Natural killer cell (primary cell): ENCODE measurements around the gene TDO2. TPM values are rescaled to one million over a fixed set of nuclear protein-coding genes. Genes with fewer than 3 reads are reported as not detected.

Source experiments
- ATAC-seq, 3 donors: fragments of 150-1000 bp in 2 of 3; fragments of 200-7000 bp in 1 of 3; cut with Tn5 transposase; 1 replicate in 1 of 3; 2 replicates in 2 of 3; pipeline ENCODE4 v1.10.0; 2021; ENCODE audit warnings: mild to moderate bottlenecking in 2 of 3, moderate library complexity in 2 of 3
- DNase-seq, 2 donors: peaks; one replicate each; pipeline versions ENCODE4 v3.0.0 to v3.0.0-alpha.2; 2013 to 2021; ENCODE audit warnings: mixed read lengths in 1 of 2
- H3K27ac ChIP-seq: one replicate; pipeline ENCODE4 v1.5.1; 2013; ENCODE audit warnings: mild to moderate bottlenecking, low read length
- H3K27me3 ChIP-seq: one replicate; pipeline ENCODE4 v1.6.1; 2013; ENCODE audit warnings: low read length; ENCODE audit not compliant: control insufficient read depth, insufficient read depth
- H3K36me3 ChIP-seq: one replicate; pipeline ENCODE4 v1.6.1; 2013; ENCODE audit warnings: low read length; ENCODE audit not compliant: control insufficient read depth, insufficient read depth
- H3K4me1 ChIP-seq: one replicate; pipeline ENCODE4 v1.6.1; 2013; ENCODE audit warnings: low read length; ENCODE audit not compliant: control insufficient read depth, insufficient read depth
- H3K4me3 ChIP-seq: one replicate; pipeline ENCODE4 v1.5.1; 2013; ENCODE audit warnings: low read length
- H3K9me3 ChIP-seq: one replicate; pipeline ENCODE4 v1.6.1; 2013; ENCODE audit warnings: low read length; ENCODE audit not compliant: control insufficient read depth, insufficient read depth
- H3K27ac Mint-ChIP-seq, 2 donors: one replicate each; pipeline ENCODE4 v1.8.0; 2022; ENCODE audit warnings: mild to moderate bottlenecking in 2 of 2, mixed read lengths in 2 of 2, moderate library complexity in 1 of 2
- H3K27me3 Mint-ChIP-seq, 2 donors: one replicate each; pipeline ENCODE4 v1.8.0; 2022; ENCODE audit warnings: low read depth in 2 of 2, mixed read lengths in 2 of 2
- H3K36me3 Mint-ChIP-seq: one replicate; pipeline ENCODE4 v1.8.0; 2022; ENCODE audit warnings: mixed read lengths
- H3K4me1 Mint-ChIP-seq, 2 donors: one replicate each; pipeline ENCODE4 v1.8.0; 2022; ENCODE audit warnings: mixed read lengths in 2 of 2
- H3K4me3 Mint-ChIP-seq: one replicate; pipeline ENCODE4 v1.8.0; 2022; ENCODE audit warnings: mild to moderate bottlenecking, moderate library complexity, mixed read lengths
- H3K9me3 Mint-ChIP-seq, 2 donors: one replicate each; pipeline ENCODE4 v1.8.0; 2022; ENCODE audit warnings: mixed read lengths in 2 of 2
- CTCF ChIP-seq: fragments of 200-600 bp; IDR thresholded peaks from one replicate; pipeline ENCODE4 v1.8.0; 2022; ENCODE audit warnings: antibody characterized with exemption
- WGBS: methylation state at CpG from one replicate; pipeline ENCODE4 v1.1.7; 2013; ENCODE audit warnings: missing lambda C conversion rate; ENCODE audit not compliant: insufficient coverage; 5-methylcytosine and 5-hydroxymethylcytosine counted together
- intact Hi-C: fragments of 100-400 bp; cut with micrococcal nuclease; formaldehyde crosslinking; loops from one replicate; pipeline ENCODE4 v1.14.2; 2022
- total RNA-seq, 4 donors: library from RNA; stranded (reverse); fragments of 120-200 nt in 1 of 4; gene quantifications; one replicate each; pipeline versions ENCODE4 v1.2.3 to v1.2.4, GENCODE V29; 2013 to 2022

TDO2 gene
- total RNA-seq, 3 donors from 2014 or later (not counting 1 experiment from before 2014, with no cell fraction given) = not detected

- no peak overlapping the region for H3K27ac Mint-ChIP-seq
- no peak for TF ChIP-seq CTCF
- Histone ChIP-seq H3K36me3 (no peaks in the 10 kb centered on the region), H3K4me3 (no peak overlapping the region), H3K27ac (no peak overlapping the region), H3K4me1 (no peaks in the 10 kb centered on the region), H3K9me3 (no peaks in the 10 kb centered on the region), H3K27me3 (no peaks in the 10 kb centered on the region)
- intact Hi-C loops = no loop called here
- no peak overlapping the region for H3K4me3 Mint-ChIP-seq
- peaks cover 2 to 29% of the 10 kb centered on the region in 2 donors for H3K27me3 Mint-ChIP-seq
- DNase-seq (no peak), ATAC-seq (no peak)
- no peaks in the 10 kb centered on the region for H3K9me3 Mint-ChIP-seq
- WGBS = 74% methylated on average over 5 of the region's 8 CpGs
- H3K4me1 Mint-ChIP-seq = peaks cover 0 to 6% of the 10 kb centered on the region in 2 donors
- H3K36me3 Mint-ChIP-seq = no peaks in the 10 kb centered on the region
Measured at GRCh38 chr4:155964016-155964891, 60.8 kb downstream of the TDO2 start.

GRCh38 chr4:155966171-155966570 is 62.7 kb downstream of the TDO2 start:
- WGBS = 71% methylated on average over 2 of the region's 2 CpGs
- H3K36me3 Mint-ChIP-seq = no peaks in the 10 kb centered on the region
- DNase-seq (no peak), ATAC-seq (no peak)
- Histone ChIP-seq H3K27me3 (no peaks in the 10 kb centered on the region), H3K36me3 (no peaks in the 10 kb centered on the region), H3K4me1 (no peaks in the 10 kb centered on the region), H3K4me3 (no peak overlapping the region), H3K27ac (no peak overlapping the region), H3K9me3 (no peaks in the 10 kb centered on the region)
- no peak for TF ChIP-seq CTCF
- peaks cover 2 to 18% of the 10 kb centered on the region in 2 donors for H3K27me3 Mint-ChIP-seq
- H3K9me3 Mint-ChIP-seq = no peaks in the 10 kb centered on the region
- H3K4me3 Mint-ChIP-seq = no peak overlapping the region
- intact Hi-C loops = no loop called here
- no peak overlapping the region for H3K27ac Mint-ChIP-seq
- H3K4me1 Mint-ChIP-seq = peaks cover 0 to 6% of the 10 kb centered on the region in 2 donors

- H3K27me3 ChIP-seq = no peaks in the 10 kb centered on the region
- no peaks in the 10 kb centered on the region for H3K36me3 ChIP-seq
- ATAC-seq (no peak), DNase-seq (no peak)
- peaks cover 0 to 6% of the 10 kb centered on the region in 2 donors for H3K4me1 Mint-ChIP-seq
- peaks cover 2 to 17% of the 10 kb centered on the region in 2 donors for H3K27me3 Mint-ChIP-seq
- intact Hi-C loops = no loop called here
- H3K27ac ChIP-seq = no peak overlapping the region
- no peak overlapping the region for H3K27ac Mint-ChIP-seq
- H3K9me3 ChIP-seq = no peaks in the 10 kb centered on the region
- no peaks in the 10 kb centered on the region for H3K4me1 ChIP-seq
- no peaks in the 10 kb centered on the region for H3K36me3 Mint-ChIP-seq
- no peak for TF ChIP-seq CTCF
- no peak overlapping the region for H3K4me3 ChIP-seq
- no peaks in the 10 kb centered on the region for H3K9me3 Mint-ChIP-seq
- WGBS = 95% methylated on average over 3 of the region's 3 CpGs
- no peak overlapping the region for H3K4me3 Mint-ChIP-seq
Measured at GRCh38 chr4:155966731-155967395, 63.4 kb downstream of the TDO2 start.

Other genes starting within 250 kb of the TDO2 start
- gene GUCY1A1, start 236.8 kb upstream of the TDO2 start, total RNA-seq = 1 to 10 TPM; 4.1 to 7.4 (median 5.2) TPM
- gene GUCY1B1, start 144.7 kb upstream of the TDO2 start, total RNA-seq = 1 to 10 TPM; 2.1 to 4.0 (median 2.8) TPM
- not detected for gene ASIC5, start 37.4 kb upstream of the TDO2 start, total RNA-seq
- gene CTSO, start 50.2 kb downstream of the TDO2 start, total RNA-seq = 10 to 100 TPM; 20.3 to 25.2 (median 22.2) TPM